CD14-positive monocyte (primary cell): ENCODE data around the gene CYB5RL. TPM values are rescaled to one million over a fixed set of nuclear protein-coding genes. Genes with fewer than 3 reads are reported as not detected.

Experiments used
- DNase-seq, 3 donors: peaks; one replicate each; pipeline ENCODE4 v3.0.0-alpha.2; 2011 to 2022
- H2AFZ ChIP-seq: 2 replicates; pipeline ENCODE4 v1.6.0; 2012; ENCODE audit warnings: mild to moderate bottlenecking, low read depth, low read length, inconsistent platforms; ENCODE audit not compliant: insufficient read depth, poor library complexity, severe bottlenecking
- H3K27ac ChIP-seq, 2 donors: 1 replicate in 1 of 2; 2 replicates in 1 of 2; pipeline ENCODE4 v1.5.1; 2012 to 2013; ENCODE audit warnings: low read length in 2 of 2, control low read depth in 1 of 2, inconsistent platforms in 1 of 2, low read depth in 1 of 2, mild to moderate bottlenecking in 1 of 2
- H3K27me3 ChIP-seq, 2 donors: one replicate each; pipeline versions ENCODE4 v1.6.0 to v1.6.1; 2011 to 2013; ENCODE audit warnings: low read length in 2 of 2; ENCODE audit not compliant: control insufficient read depth in 2 of 2, insufficient read depth in 2 of 2
- H3K36me3 ChIP-seq, 2 donors: replicated peaks in 1 of 2; 1 replicate in 1 of 2; 2 replicates in 1 of 2; pipeline versions ENCODE4 v1.5.1 to v1.6.1; 2012 to 2013; ENCODE audit warnings: low read length in 2 of 2, control low read depth in 1 of 2, inconsistent platforms in 1 of 2, mild to moderate bottlenecking in 1 of 2; ENCODE audit not compliant: insufficient read depth in 2 of 2, control insufficient read depth in 1 of 2
- H3K4me1 ChIP-seq, 2 donors: 1 replicate in 1 of 2; 2 replicates in 1 of 2; pipeline versions ENCODE4 v1.5.1 to v1.6.1; 2012 to 2013; ENCODE audit warnings: low read length in 2 of 2, control low read depth in 1 of 2, inconsistent platforms in 1 of 2, mild to moderate bottlenecking in 1 of 2, moderate library complexity in 1 of 2; ENCODE audit not compliant: insufficient read depth in 2 of 2, control insufficient read depth in 1 of 2
- H3K4me2 ChIP-seq: replicated peaks from 2 replicates; pipeline ENCODE3; 2012; ENCODE audit warnings: low read length, moderate library complexity, mild to moderate bottlenecking; ENCODE audit not compliant: poor library complexity, severe bottlenecking; ENCODE audit errors: extremely low read depth
- H3K4me3 ChIP-seq, 3 experiments: fragments of 200-600 bp in 1 of 3; sonication (generic) in 1 of 3; replicated peaks in 1 of 3; 1 replicate in 2 of 3; 2 replicates in 1 of 3; pipeline ENCODE4 v1.5.1; 2011 to 2013; ENCODE audit warnings: low read length in 3 of 3, mild to moderate bottlenecking in 3 of 3, control low read depth in 2 of 3, low read depth in 2 of 3, inconsistent platforms in 1 of 3, moderate library complexity in 1 of 3
- H3K79me2 ChIP-seq: 2 replicates; pipeline ENCODE4 v1.6.0; 2012; ENCODE audit warnings: mild to moderate bottlenecking, control low read depth, inconsistent platforms, low read length, moderate library complexity; ENCODE audit not compliant: insufficient read depth
- H3K9ac ChIP-seq: 2 replicates; pipeline ENCODE4 v1.6.0; 2017; ENCODE audit warnings: low read length, mild to moderate bottlenecking; ENCODE audit not compliant: insufficient read depth, poor library complexity, severe bottlenecking
- H3K9me3 ChIP-seq, 2 donors: replicated peaks in 1 of 2; 1 replicate in 1 of 2; 2 replicates in 1 of 2; pipeline versions ENCODE4 v1.5.1 to v1.6.1; 2012 to 2013; ENCODE audit warnings: low read length in 2 of 2, control low read depth in 1 of 2; ENCODE audit not compliant: control insufficient read depth in 1 of 2, insufficient read depth in 1 of 2
- H4K20me1 ChIP-seq: 2 replicates; pipeline ENCODE4 v1.6.0; 2012; ENCODE audit warnings: mild to moderate bottlenecking, low read length, control low read depth, moderate library complexity; ENCODE audit not compliant: insufficient read depth
- H3K27ac Mint-ChIP-seq, 7 donors: one replicate each; pipeline ENCODE4 v1.8.0; 2020; ENCODE audit warnings: mild to moderate bottlenecking in 7 of 7, mixed read lengths in 7 of 7, moderate library complexity in 6 of 7, inconsistent platforms in 2 of 7
- H3K27me3 Mint-ChIP-seq, 3 donors: one replicate each; pipeline ENCODE4 v1.8.0; 2021 to 2022; ENCODE audit warnings: low read depth in 3 of 3, mild to moderate bottlenecking in 3 of 3, mixed read lengths in 3 of 3, moderate library complexity in 3 of 3, inconsistent platforms in 1 of 3
- H3K36me3 Mint-ChIP-seq, 2 donors: one replicate each; pipeline ENCODE4 v1.8.0; 2020; ENCODE audit warnings: mixed read lengths in 2 of 2, inconsistent platforms in 1 of 2, mild to moderate bottlenecking in 1 of 2
- H3K4me1 Mint-ChIP-seq: one replicate; pipeline ENCODE4 v1.8.0; 2020; ENCODE audit warnings: mild to moderate bottlenecking, mixed read lengths
- H3K4me3 Mint-ChIP-seq, 2 donors: one replicate each; pipeline ENCODE4 v1.8.0; 2020; ENCODE audit warnings: mild to moderate bottlenecking in 2 of 2, mixed read lengths in 2 of 2, moderate library complexity in 1 of 2
- H3K9me3 Mint-ChIP-seq, 7 donors: one replicate each; pipeline ENCODE4 v1.8.0; 2020 to 2022; ENCODE audit warnings: mixed read lengths in 7 of 7, mild to moderate bottlenecking in 6 of 7, moderate library complexity in 6 of 7, inconsistent platforms in 2 of 7
- CTCF ChIP-seq: fragments of 200-600 bp; IDR thresholded peaks from one replicate; pipeline ENCODE4 v1.8.0; 2022; ENCODE audit warnings: antibody characterized with exemption, mild to moderate bottlenecking
- WGBS: methylation state at CpG from one replicate; pipeline ENCODE4 v1.1.5; 2013; ENCODE audit warnings: missing lambda C conversion rate; ENCODE audit not compliant: insufficient coverage; 5-methylcytosine and 5-hydroxymethylcytosine counted together
- intact Hi-C, 2 donors: fragments of 100-400 bp; cut with micrococcal nuclease; formaldehyde crosslinking; loops; one replicate each; pipeline versions ENCODE4 v1.15.0 to v1.15.1; 2023
- polyA plus RNA-seq, 3 donors: library from polyadenylated mRNA; depleted of rRNA in 1 of 3; unstranded in 2 of 3; stranded (reverse) in 1 of 3; fragments of 300-500 nt in 2 of 3; fragments of >200 nt in 1 of 3; fragmentation: Illumina TruSeq in 2 of 3; gene quantifications; 1 replicate in 2 of 3; 2 replicates in 1 of 3; pipeline ENCODE4 v1.2.3, GENCODE V29; 2012 to 2021

The CYB5RL gene
- polyA plus RNA-seq, 3 donors: 0.76 to 3.9 (median 1.5) TPM

- H3K9me3 ChIP-seq: no peaks in the 10 kb centered on the region
- H3K36me3 ChIP-seq: peaks cover 21 to 32% of the 10 kb centered on the region in 2 donors
- Mint-ChIP-seq H3K4me1 (peaks cover 26% of the 10 kb centered on the region), H3K27me3 (peaks cover 0 to 2% (median 0%) of the 10 kb centered on the region in 3 donors), H3K4me3 (no peak overlapping the region), H3K36me3 (peaks cover 50 to 56% of the 10 kb centered on the region in 2 donors), H3K27ac (peak overlapping the region in 2 of 7 donors; percentile 27 to 54), H3K9me3 (no peaks in the 10 kb centered on the region)
- H3K27me3 ChIP-seq: no peaks in the 10 kb centered on the region
- DNase-seq: no peak
- peaks cover 8% of the 10 kb centered on the region for H4K20me1 ChIP-seq
- peaks cover 20% of the 10 kb centered on the region in 2 donors for H3K4me1 ChIP-seq
- 100% methylated on average over 4 of the region's 7 CpGs for WGBS
- no peaks in the 10 kb centered on the region for H3K79me2 ChIP-seq
- H3K4me2 ChIP-seq: no peak overlapping the region
- no peak overlapping the region for H3K9ac ChIP-seq
- intact Hi-C loops: loop anchor here in 1 of 2 donors (10.0 kb wide), 1 partner anchor 183 kb away; the partner anchor contains the start of gene SSBP3
- H3K27ac ChIP-seq: no peak overlapping the region
- no peak for TF ChIP-seq CTCF
- H3K4me3 ChIP-seq: no peak overlapping the region
- H2AFZ ChIP-seq: no peak overlapping the region
These were observed 22.1 kb upstream of the CYB5RL start for GRCh38 chr1:54221867-54222484.

DNA sequence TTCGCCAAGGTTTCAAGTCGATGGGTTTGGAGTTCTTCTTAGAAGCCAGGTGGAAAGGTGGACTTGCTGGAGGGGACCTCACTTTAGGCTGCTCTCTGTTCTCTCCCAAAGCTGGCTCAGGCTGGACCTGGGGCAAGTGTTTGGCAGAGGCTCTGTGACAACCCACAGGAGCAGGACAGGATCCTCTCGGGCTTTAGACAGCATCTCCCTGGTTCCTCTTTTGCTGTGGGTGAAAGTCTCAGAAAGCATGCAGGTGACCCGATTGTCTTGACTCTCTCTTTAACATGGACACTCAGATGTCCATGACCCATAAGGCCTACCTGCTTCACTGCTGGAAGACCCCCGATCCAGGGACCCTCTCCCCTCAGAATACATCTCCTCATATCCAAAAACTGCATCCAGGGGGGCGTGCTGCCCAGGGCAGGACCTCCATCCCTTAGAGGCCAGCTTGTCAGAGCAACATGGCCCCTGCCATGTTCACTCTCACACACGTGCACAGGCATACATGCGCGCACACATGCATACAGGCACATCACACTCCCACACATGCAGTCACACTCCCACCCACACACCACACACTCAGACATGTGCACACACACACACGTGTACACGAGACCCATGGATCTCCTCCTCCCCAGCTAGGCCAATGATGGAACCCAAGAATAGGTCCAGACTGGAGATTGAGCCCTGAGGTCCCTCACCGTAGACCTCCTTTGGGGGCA, 21.4 kb upstream of the CYB5RL start:
- H3K27me3 Mint-ChIP-seq: peaks cover 0 to 2% (median 1%) of the 10 kb centered on the region in 3 donors
- Histone ChIP-seq H3K36me3 (peaks cover 28 to 39% of the 10 kb centered on the region in 2 donors), H3K4me1 (peaks cover 18 to 19% of the 10 kb centered on the region in 2 donors), H3K4me2 (peak overlapping the region; percentile 61), H3K9ac (no peak overlapping the region), H4K20me1 (peaks cover 8% of the 10 kb centered on the region), H3K27ac (peak overlapping the region; percentile 36 to 78), H3K9me3 (no peaks in the 10 kb centered on the region), H3K79me2 (no peaks in the 10 kb centered on the region), H3K4me3 (peak overlapping the region in 1 of 3 experiments; percentile 61), H3K27me3 (no peaks in the 10 kb centered on the region), H2AFZ (no peak overlapping the region)
- peak in 1 of 3 donors; percentile 27 for DNase-seq
- intact Hi-C loops: loop anchor here in 1 of 2 donors (10.0 kb wide), 1 partner anchor 184 kb away; the partner anchor contains the start of gene SSBP3
- no peaks in the 10 kb centered on the region for H3K9me3 Mint-ChIP-seq
- peak overlapping the region; percentile 58 to 86 (median 73) for H3K27ac Mint-ChIP-seq
- peaks cover 57 to 63% of the 10 kb centered on the region in 2 donors for H3K36me3 Mint-ChIP-seq
- H3K4me3 Mint-ChIP-seq: peak overlapping the region in 1 of 2 donors; percentile 63
- TF ChIP-seq CTCF: no peak
- peaks cover 22% of the 10 kb centered on the region for H3K4me1 Mint-ChIP-seq
- 71% methylated on average over 7 of the region's 12 CpGs for WGBS
